ENCODE data around the gene HIP1. TPM values are rescaled to one million over a fixed set of nuclear protein-coding genes. Genes with fewer than 3 reads are reported as not detected.
A peak's percentile ranks its signal among the peaks of the same experiment; 100 is the strongest.
"Not testable (repeated sequence)": the region's sequence is repeated elsewhere in the genome, so short reads cannot be mapped to it uniquely, and the experiment has no call there.

The HIP1 gene
- total RNA-seq, 1 donor from 2014 or later, result 7.9 TPM

DNA sequence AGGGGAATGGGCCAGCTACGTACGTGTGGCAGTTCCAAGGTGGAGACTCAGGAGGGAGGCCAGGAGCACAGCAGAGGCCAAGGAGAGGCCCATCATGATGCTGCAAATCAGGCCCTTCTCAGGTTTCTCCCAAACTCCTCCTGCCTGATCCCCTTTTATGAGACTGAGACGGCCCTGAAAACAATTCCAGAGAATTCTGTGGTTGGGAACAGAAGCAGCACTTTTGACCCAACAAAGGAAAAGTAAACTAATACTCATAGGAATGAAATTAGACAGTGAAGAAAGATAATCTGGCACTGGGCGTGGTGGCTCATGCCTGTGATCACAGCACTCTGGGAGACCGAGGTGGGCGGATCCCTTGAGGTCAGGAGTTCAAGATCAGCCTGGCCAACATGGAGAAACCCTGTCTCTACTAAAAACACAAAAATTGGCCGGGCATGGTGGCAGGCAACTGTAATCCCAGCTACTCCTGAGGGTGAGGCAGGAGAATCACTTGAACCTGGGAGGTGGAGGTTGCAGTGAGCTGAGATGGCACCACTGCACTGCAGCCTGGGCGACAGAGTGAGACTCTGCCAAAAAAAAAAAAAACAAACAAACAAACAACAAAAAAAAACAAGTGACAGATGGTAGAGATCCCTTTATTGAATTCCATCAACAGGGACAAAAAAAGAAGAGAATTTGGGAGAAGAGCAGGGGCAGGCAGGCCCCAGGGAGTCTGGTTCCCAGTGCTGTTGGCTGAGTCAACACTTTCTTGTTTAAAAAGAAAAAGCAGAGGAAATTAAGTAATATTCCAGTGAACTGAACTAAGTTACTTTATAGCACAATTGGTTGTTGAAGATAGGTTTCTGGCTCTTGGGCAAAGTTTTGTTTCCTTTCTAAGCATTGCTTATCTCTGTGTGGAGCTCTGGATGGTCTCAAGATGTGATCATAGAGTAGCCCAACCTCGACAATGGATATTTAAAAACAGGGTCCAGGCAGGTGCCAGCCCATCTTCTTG lies 33.6 kb upstream of the HIP1 start, which contains the start of gene CCL26:
TSS of gene CCL26 (minus strand) at position 131 of the 997 bp plus-strand sequence. CDS start at position 96, 35 bp downstream.
- no peak for DNase-seq
- no peak within 1 kb of the TSS for H3K4me3 Mint-ChIP-seq
- intact Hi-C loops (cut with micrococcal nuclease), result no loop called here
- H3K4me1 Mint-ChIP-seq, result peaks cover 6% of the 10 kb centered on the region
- H3K9me3 Mint-ChIP-seq, result no peaks in the 10 kb centered on the region
- CTCF ChIA-PET, result interaction anchor here (1.2 kb wide), 1 partner anchor 10 kb away, joined by 6 read pairs; no protein-coding TSS in a partner anchor
- H3K27ac Mint-ChIP-seq, result no peak within 1 kb of the TSS
- H3K36me3 Mint-ChIP-seq (ENCODE audit: low read depth), result no peaks in the 10 kb centered on the region
- no peak for ATAC-seq (ENCODE audit: low read depth)
- TF ChIP-seq, protein P1, sequence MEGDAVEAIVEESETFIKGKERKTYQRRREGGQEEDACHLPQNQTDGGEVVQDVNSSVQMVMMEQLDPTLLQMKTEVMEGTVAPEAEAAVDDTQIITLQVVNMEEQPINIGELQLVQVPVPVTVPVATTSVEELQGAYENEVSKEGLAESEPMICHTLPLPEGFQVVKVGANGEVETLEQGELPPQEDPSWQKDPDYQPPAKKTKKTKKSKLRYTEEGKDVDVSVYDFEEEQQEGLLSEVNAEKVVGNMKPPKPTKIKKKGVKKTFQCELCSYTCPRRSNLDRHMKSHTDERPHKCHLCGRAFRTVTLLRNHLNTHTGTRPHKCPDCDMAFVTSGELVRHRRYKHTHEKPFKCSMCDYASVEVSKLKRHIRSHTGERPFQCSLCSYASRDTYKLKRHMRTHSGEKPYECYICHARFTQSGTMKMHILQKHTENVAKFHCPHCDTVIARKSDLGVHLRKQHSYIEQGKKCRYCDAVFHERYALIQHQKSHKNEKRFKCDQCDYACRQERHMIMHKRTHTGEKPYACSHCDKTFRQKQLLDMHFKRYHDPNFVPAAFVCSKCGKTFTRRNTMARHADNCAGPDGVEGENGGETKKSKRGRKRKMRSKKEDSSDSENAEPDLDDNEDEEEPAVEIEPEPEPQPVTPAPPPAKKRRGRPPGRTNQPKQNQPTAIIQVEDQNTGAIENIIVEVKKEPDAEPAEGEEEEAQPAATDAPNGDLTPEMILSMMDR (IDR thresholded peaks at IDR 0.05), result no peak
- POLR2A ChIA-PET, result interaction anchor here (0.7 kb wide), 1 partner anchor 31 kb away, joined by 5 read pairs; no protein-coding TSS in a partner anchor
- H3K27me3 Mint-ChIP-seq, result no peaks in the 10 kb centered on the region

DNA sequence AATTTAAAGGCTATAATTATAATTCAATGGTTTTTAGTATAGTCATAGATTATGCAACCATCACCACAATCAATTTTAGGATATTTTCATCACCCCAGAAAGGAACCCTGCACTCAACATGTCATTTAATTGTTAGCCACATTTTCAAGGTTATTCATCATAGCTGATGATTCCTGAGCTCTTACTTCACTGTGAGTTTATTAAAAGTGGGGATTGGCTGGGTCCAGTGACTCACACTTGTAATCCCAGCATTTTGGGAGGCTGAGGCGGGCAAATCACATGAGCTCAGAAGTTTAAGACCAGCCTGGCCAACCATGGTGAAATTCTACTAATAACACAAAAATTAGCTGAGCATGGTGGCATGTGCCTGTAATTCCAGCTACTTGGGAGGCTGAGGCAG lies 32.5 kb upstream of the HIP1 start:
- TF ChIP-seq, protein P1 (IDR thresholded peaks at IDR 0.05), result no peak
- H3K36me3 Mint-ChIP-seq (ENCODE audit: low read depth), result no peaks in the 10 kb centered on the region
- H3K4me3 Mint-ChIP-seq, result no peak overlapping the region
- no peak overlapping the region for H3K27ac Mint-ChIP-seq
- DNase-seq, result no peak
- H3K4me1 Mint-ChIP-seq, result peaks cover under 1% of the 10 kb centered on the region
- CTCF ChIA-PET, result interaction anchor here (1.2 kb wide), 1 partner anchor 9 kb away, joined by 6 read pairs; no protein-coding TSS in a partner anchor
- POLR2A ChIA-PET, result no interaction called here
- intact Hi-C loops (cut with micrococcal nuclease), result no loop called here
- no peaks in the 10 kb centered on the region for H3K27me3 Mint-ChIP-seq
- ATAC-seq (ENCODE audit: low read depth), result no peak
- H3K9me3 Mint-ChIP-seq, result no peaks in the 10 kb centered on the region

DNA sequence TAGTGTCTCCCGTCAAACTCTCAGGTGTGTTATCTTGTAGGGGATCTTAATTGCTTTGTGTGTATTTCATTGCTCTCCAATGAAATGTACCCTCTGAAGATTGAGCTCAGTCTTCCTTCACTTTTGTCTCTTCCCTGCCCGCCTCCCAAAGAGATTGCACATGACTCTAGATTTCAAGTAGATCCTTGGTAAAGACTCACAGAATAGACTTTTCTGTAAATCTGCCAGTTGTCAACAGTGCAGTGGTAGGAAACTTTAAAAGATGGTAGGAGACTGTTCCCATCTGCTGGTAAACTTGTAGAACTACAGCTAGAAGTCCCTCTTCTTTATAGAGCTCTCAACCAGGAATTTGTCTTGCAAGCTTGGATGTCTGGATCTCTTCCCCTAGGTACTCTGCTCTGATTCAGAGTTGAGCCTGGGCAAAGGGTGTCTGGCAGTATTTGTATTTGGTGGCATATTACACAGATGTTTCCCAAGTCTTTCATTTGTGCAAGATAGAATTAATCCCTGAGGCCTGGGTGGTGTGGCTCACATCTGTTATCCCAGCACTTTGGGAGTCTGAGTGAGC lies 23.7 kb upstream of the HIP1 start:
- Mint-ChIP-seq H3K27me3 (no peaks in the 10 kb centered on the region), H3K4me1 (peaks cover 5% of the 10 kb centered on the region), H3K36me3 (ENCODE audit: low read depth) (no peaks in the 10 kb centered on the region), H3K4me3 (no peak overlapping the region), H3K9me3 (no peaks in the 10 kb centered on the region), H3K27ac (no peak overlapping the region)
- ChIA-PET CTCF (interaction anchor here (0.6 to 2.0 kb wide), 17 partner anchors 9 to 276 kb away, joined by 3 to 7 read pairs (median 4); partner anchors contain the start of gene CCL26), POLR2A (interaction anchor here (1.0 kb wide), 1 partner anchor 22 kb away, joined by 3 read pairs; no protein-coding TSS in a partner anchor)
- TF ChIP-seq, protein P1 (IDR thresholded peaks at IDR 0.05), result no peak
- DNase-seq (no peak), ATAC-seq (ENCODE audit: low read depth) (peak; percentile 90)
- intact Hi-C loops (cut with micrococcal nuclease), result loop anchor here (1.0 to 5.0 kb wide), 6 partner anchors 100 to 690 kb away; partner anchors contain the start of gene RCC1L

DNA sequence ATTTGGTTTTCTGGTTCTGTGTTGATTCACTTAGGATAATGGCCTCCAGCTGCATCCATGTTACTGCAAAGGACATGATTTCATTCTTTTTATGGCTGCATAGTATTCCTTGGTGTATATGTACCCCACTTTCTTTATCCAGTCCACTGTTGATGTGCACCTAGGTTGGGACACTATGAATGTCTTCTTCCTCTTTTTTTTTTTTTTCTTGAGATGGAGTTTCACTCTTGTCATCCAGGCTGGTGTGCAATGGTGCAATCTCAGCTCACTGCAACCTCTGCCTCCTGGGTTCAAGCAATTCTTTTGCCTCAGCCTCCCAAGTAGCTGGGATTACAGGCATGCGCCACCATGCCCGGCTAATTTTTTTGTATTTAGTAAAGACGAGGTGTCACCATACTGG lies 23.1 kb upstream of the HIP1 start:
- intact Hi-C loops (cut with micrococcal nuclease), result loop anchor here (1.0 to 5.0 kb wide), 6 partner anchors 99 to 690 kb away; partner anchors contain the start of gene RCC1L
- ChIA-PET CTCF (interaction anchor here (0.8 to 2.0 kb wide), 14 partner anchors 10 to 275 kb away, joined by 3 to 7 read pairs (median 4); partner anchors contain the start of gene CCL26), POLR2A (interaction anchor here (1.0 kb wide), 1 partner anchor 21 kb away, joined by 3 read pairs; no protein-coding TSS in a partner anchor)
- not testable (repeated sequence) for H3K27ac Mint-ChIP-seq; DNase-seq; H3K9me3 Mint-ChIP-seq; H3K4me3 Mint-ChIP-seq; H3K36me3 Mint-ChIP-seq (ENCODE audit: low read depth); H3K4me1 Mint-ChIP-seq; ATAC-seq (ENCODE audit: low read depth); H3K27me3 Mint-ChIP-seq

DNA sequence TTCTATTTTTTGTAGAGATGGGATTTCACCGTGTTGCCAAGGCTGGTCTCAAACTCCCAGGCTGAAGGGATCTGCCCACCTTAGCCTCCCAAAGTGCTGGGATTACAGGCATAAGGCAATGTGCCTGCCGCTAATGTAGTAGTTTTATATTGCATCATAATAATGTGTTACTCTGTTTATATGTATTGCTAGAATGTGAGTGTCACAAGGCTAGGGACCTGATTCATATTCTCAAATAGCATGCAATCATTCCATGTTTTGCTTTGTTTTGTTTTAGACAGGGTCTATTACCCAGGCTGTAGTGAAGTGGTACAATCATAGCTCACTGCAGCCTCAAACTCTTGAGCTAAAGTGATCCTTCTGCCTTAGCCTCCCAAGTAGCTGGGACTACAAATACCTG lies 19.8 kb upstream of the HIP1 start:
- POLR2A ChIA-PET, result no interaction called here
- TF ChIP-seq, protein P1 (IDR thresholded peaks at IDR 0.05), result no peak
- CTCF ChIA-PET, result no interaction called here

More for the DNA sequence above, 19.8 kb upstream of the HIP1 start:
- H3K27me3 Mint-ChIP-seq, result no peaks in the 10 kb centered on the region
- no peak overlapping the region for H3K4me3 Mint-ChIP-seq
- ATAC-seq (ENCODE audit: low read depth), result no peak
- no peak overlapping the region for H3K27ac Mint-ChIP-seq
- DNase-seq, result no peak
- H3K9me3 Mint-ChIP-seq, result no peaks in the 10 kb centered on the region
- intact Hi-C loops (cut with micrococcal nuclease), result no loop called here
- no peaks in the 10 kb centered on the region for H3K36me3 Mint-ChIP-seq (ENCODE audit: low read depth)
- peaks cover 5% of the 10 kb centered on the region for H3K4me1 Mint-ChIP-seq
